ENCODE data around the gene ELMO2. TPM values are rescaled to one million over a fixed set of nuclear protein-coding genes. Genes with fewer than 3 reads are reported as not detected.

Gene ELMO2
- total and polyA plus RNA-seq, 2 of the 4 experiments (the other 2 are of a cell fraction), result 29.2 to 52.7 TPM

DNA sequence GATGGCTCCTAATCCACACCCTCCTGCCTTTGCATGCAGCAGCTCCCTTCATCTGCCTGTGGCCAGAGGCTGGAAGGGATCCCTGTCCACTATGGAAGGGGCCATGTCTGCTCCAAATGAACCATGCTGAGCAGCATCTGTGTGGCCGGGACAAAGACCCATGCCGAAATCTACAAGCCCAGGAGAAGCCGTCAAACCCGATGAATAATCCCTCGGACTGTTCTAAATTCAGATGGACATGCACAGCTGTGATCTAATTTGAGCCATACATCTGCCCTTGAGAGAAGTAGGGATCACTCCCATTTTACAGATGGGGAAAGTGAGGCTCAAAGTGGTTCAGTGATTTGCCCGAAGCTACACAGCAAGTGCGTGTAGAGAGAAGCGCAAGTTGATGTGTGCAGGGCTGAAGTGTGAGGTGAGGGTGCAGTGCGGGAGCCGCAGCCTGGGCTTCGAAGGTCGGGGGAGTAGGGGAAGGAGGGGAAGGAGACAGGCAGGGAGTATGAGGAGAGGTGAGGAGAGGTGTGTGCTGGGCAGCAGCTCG lies 75.5 kb downstream of the ELMO2 start:
- Histone ChIP-seq H2BK5ac (ENCODE audit: low read depth, low read length, poor library complexity, severe bottlenecking) (no peak overlapping the region), H4K20me1 (ENCODE audit: insufficient read depth, low read length) (no peaks in the 10 kb centered on the region), H4K5ac (ENCODE audit: low read depth, low read length) (no peak overlapping the region), H3K18ac (ENCODE audit: low read depth, low read length) (no peak overlapping the region), H3K36me3 (ENCODE audit: control insufficient read depth, insufficient read depth, low read length) (no peaks in the 10 kb centered on the region), H3K4me3 (ENCODE audit: insufficient read depth, low read depth, low read length) (no peak overlapping the region), H3K4ac (ENCODE audit: low read depth, low read length) (no peak overlapping the region), H2BK120ac (ENCODE audit: low read depth, low read length) (no peak overlapping the region), H2BK20ac (ENCODE audit: low read depth, low read length) (no peak overlapping the region), H3K9me1 (ENCODE audit: insufficient read depth, low read length) (no peaks in the 10 kb centered on the region), H3K23ac (ENCODE audit: low read depth, low read length) (no peak overlapping the region), H4K91ac (ENCODE audit: insufficient read depth, low read depth, low read length) (no peak overlapping the region), H3K9me3 (ENCODE audit: control insufficient read depth, insufficient read depth, low read length) (no peaks in the 10 kb centered on the region), H3K9ac (ENCODE audit: low read depth, low read length) (no peak overlapping the region), H2AFZ (replicated peaks; ENCODE audit: low read length, poor library complexity) (no peak overlapping the region), H3K4me2 (ENCODE audit: low read depth, low read length) (no peak overlapping the region), H3K4me1 (ENCODE audit: control insufficient read depth, insufficient read depth, low read length) (no peaks in the 10 kb centered on the region), H4K8ac (ENCODE audit: low read depth in 2 of 2, low read length in 2 of 2) (no peak overlapping the region), H3K14ac (replicated peaks; ENCODE audit: low read depth, low read length) (no peak overlapping the region), H2BK15ac (ENCODE audit: low read depth, low read length) (no peak overlapping the region), H2AK5ac (ENCODE audit: low read depth, low read length) (no peak overlapping the region), H3K56ac (ENCODE audit: extremely low read depth, insufficient read depth, low read length) (no peak overlapping the region), H3K27me3 (ENCODE audit: control insufficient read depth, insufficient read depth, low read length) (peaks cover 72% of the 10 kb centered on the region), H3K79me1 (ENCODE audit: low read depth in 1 of 2, low read length in 2 of 2) (no peaks in the 10 kb centered on the region), H2AK9ac (replicated peaks; ENCODE audit: low read depth, low read length, poor library complexity) (no peak overlapping the region), H3K27ac (ENCODE audit: insufficient read depth, low read length) (no peak overlapping the region)
- POLR2A ChIA-PET (ENCODE audit: unreplicated experiment), result no interaction called here
- no peak for TF ChIP-seq MAFK (IDR thresholded peaks at IDR 0.05; ENCODE audit: low read depth, low read length)
- TF ChIP-seq RCOR1 (IDR thresholded peaks at IDR 0.05; ENCODE audit: insufficient replicate concordance, low read length), result no peak
- TF ChIP-seq RAD21 (IDR thresholded peaks at IDR 0.05; ENCODE audit: low read length), result no peak
- no peak for TF ChIP-seq NFE2L2 (IDR thresholded peaks at IDR 0.05; ENCODE audit: low read depth, low read length)
- no peak for TF ChIP-seq CHD1 (IDR thresholded peaks at IDR 0.05; ENCODE audit: low read depth, low read length)
- TF ChIP-seq CEBPB (IDR thresholded peaks at IDR 0.05; ENCODE audit: low read depth, low read length), result no peak
- TF ChIP-seq MAZ (IDR thresholded peaks at IDR 0.05; ENCODE audit: borderline replicate concordance, low read depth, low read length), result no peak
- TF ChIP-seq, protein P1, sequence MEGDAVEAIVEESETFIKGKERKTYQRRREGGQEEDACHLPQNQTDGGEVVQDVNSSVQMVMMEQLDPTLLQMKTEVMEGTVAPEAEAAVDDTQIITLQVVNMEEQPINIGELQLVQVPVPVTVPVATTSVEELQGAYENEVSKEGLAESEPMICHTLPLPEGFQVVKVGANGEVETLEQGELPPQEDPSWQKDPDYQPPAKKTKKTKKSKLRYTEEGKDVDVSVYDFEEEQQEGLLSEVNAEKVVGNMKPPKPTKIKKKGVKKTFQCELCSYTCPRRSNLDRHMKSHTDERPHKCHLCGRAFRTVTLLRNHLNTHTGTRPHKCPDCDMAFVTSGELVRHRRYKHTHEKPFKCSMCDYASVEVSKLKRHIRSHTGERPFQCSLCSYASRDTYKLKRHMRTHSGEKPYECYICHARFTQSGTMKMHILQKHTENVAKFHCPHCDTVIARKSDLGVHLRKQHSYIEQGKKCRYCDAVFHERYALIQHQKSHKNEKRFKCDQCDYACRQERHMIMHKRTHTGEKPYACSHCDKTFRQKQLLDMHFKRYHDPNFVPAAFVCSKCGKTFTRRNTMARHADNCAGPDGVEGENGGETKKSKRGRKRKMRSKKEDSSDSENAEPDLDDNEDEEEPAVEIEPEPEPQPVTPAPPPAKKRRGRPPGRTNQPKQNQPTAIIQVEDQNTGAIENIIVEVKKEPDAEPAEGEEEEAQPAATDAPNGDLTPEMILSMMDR (conservative IDR thresholded peaks at IDR 0.05; ENCODE audit: low read depth, low read length), result no peak
- TF ChIP-seq RFX5 (IDR thresholded peaks at IDR 0.05; ENCODE audit: low read depth, low read length), result no peak
- TF ChIP-seq, protein P2, sequence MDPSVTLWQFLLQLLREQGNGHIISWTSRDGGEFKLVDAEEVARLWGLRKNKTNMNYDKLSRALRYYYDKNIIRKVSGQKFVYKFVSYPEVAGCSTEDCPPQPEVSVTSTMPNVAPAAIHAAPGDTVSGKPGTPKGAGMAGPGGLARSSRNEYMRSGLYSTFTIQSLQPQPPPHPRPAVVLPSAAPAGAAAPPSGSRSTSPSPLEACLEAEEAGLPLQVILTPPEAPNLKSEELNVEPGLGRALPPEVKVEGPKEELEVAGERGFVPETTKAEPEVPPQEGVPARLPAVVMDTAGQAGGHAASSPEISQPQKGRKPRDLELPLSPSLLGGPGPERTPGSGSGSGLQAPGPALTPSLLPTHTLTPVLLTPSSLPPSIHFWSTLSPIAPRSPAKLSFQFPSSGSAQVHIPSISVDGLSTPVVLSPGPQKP (IDR thresholded peaks at IDR 0.05; ENCODE audit: borderline replicate concordance, low read depth, low read length), result no peak
- no peak for TF ChIP-seq SMC3 (IDR thresholded peaks at IDR 0.05; ENCODE audit: low read depth, low read length)
- TF ChIP-seq BHLHE40 (IDR thresholded peaks at IDR 0.05; ENCODE audit: low read depth, low read length), result no peak
- TF ChIP-seq, protein P3, sequence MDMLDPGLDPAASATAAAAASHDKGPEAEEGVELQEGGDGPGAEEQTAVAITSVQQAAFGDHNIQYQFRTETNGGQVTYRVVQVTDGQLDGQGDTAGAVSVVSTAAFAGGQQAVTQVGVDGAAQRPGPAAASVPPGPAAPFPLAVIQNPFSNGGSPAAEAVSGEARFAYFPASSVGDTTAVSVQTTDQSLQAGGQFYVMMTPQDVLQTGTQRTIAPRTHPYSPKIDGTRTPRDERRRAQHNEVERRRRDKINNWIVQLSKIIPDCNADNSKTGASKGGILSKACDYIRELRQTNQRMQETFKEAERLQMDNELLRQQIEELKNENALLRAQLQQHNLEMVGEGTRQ (IDR thresholded peaks at IDR 0.05; ENCODE audit: low read depth, low read length), result no peak
- no peak for TF ChIP-seq MXI1 (IDR thresholded peaks at IDR 0.05; ENCODE audit: borderline replicate concordance, low read depth, low read length)
- no peak for TF ChIP-seq POLR2A (IDR thresholded peaks at IDR 0.05; ENCODE audit: low read depth, low read length)
- TF ChIP-seq FOS (IDR thresholded peaks at IDR 0.05; ENCODE audit: low read depth, low read length), result no peak
- in situ Hi-C loops (cut with MboI; ENCODE audit: low sequenced_read_pairs) (no loop called here), dilution Hi-C loops (cut with HindIII; ENCODE audit: low sequenced_read_pairs, unreplicated experiment) (no loop called here), intact Hi-C loops (cut with micrococcal nuclease) (no loop called here)
- 67% methylated on average over 12 of the region's 13 CpGs; no CpG with 5 or more reads in 1 of the 2 experiments for WGBS, 2 experiments (ENCODE audit: extremely low coverage in 2 of 2, insufficient read length in 1 of 2)
- no peak for DNase-seq
- CTCF ChIA-PET, result no interaction called here
- BruUV-seq (replicated peaks), result no TSS peak
- no peak for ATAC-seq (ENCODE audit: low read depth)
